Urothelium cell line (cell line): ENCODE results near the gene BRD4.
A peak's percentile ranks its signal among the peaks of the same experiment; 100 is the strongest.

Experiments
- DNase-seq: peaks from one replicate; pipeline ENCODE4 v3.0.0; 2011; ENCODE audit warnings: low spot score, mixed read lengths
- FAIRE-seq: peaks from 2 replicates; lab custom pipeline; 2011; peaks lifted over from hg19 to GRCh38; lab: Jason Lieb, UNC

BRD4 gene

DNA sequence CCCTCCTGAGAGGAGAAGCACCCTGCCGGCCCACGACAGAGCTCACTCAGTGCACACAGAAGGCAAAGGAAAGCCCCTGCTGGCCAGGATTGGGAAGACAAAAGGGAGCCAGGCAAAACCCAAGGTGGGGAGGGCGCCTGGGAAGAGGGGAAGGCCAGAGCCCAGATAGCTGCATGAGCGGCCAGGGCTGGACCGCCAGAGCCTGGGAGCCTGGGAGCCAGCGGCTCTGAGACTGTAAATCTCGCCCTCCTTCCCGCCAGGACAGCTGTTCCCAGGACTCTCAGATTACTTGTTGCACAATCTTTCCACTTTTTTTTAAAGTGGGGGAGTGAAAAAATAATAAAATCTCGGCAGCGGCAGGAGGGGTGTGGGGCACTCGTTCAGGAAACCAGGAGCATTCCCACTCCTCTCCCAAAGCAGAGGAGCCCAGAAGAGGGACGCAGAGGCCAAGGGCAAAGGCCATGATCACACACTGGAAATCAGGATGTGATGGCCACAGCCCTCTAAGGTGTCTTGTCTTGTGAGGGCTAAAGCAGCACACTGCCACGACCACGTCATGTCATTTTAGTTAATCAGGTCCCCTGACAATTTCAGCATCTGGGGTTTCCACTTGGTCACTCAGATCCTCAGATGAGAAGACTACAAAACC, 80.5 kb downstream of the BRD4 start:
- DNase-seq, result peak; percentile 70
- FAIRE-seq, result no peak

DNA sequence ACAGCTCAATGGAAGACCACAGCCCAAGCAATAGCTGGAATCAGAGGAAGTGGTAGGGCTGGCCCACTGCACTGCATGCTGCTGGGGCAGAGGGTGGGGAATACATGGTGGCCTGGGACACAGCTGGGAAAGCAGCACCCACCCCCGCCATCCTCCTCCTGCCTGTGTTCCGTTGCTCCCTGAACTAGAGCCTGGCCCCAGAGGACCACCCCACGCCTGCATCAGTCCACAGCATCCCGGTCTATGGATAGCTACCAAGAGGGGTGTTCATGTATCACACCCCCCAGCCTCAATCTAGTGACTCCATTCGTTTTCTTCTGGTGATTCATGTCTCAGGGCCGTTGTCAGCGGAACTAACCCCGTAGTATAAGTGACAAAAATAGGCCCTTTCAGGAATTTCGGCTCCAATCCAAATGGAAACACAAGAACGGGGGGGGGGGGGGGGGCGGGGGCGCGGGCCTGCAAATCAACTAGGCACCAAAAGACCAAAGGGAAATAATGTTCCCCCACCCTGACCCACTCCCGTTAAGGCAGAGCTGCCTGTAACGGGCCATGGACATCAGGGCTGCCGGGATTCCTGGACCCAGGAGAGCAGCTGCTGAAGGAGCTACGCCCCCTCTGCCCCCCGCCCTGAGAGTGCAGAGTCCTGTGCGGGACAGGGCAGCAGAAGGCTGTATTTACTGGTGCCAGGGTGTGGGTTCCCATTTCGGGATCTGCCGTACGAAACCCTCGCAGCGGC, 81.2 kb downstream of the BRD4 start:
- DNase-seq, result peak; percentile 57
- no peak for FAIRE-seq

DNA sequence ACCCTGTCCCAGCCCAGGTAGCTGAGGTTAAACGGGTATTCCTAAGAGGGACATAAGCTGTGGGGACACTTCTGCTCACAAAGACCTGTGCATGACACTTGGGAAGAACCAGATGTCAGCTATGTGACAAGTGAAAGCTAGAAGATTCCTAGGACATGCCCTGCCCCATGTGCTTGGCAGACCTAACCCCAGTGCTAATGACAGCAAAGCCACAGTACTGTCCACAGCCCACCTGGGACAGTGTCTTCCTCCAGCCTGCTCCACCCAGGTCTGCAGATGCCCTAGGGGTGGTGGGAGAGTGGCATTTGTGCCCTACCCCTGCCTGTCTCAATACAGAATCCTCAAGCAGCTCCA, 81.7 kb downstream of the BRD4 start:
- no peak for DNase-seq
- no peak for FAIRE-seq

DNA sequence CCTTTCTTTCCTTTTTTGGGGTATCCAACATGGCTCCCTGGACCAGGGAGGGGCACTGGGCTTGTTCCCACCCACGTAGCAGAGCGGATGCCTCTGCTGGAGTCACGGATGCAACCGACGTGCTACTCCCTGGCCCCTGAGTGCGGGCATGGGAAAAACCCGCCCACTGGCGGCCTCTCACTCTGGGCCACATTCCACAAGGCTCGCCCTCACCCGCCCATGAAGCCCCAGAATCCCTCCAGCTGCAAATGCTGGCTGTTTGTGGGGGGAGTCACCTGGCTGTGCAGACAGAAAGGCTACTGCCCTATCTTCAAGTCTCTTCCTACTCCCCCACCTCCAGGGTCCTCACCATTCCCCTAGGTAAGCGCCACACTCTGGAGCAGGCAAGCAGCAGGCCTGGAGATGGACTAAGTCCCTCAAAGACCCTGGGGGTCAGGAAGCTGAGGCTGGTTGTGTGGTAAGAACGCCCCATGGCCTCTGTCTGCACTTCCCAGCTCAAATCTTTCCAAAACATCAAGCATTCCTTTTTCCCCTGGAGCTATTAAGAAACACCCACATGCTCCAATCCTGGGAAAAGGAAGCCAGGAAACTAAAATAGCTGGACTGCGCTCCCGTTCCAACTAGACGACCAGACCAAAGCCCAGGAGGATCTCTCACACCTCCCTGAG, 82.2 kb downstream of the BRD4 start:
- FAIRE-seq (no peak), DNase-seq (peak; percentile 71)

DNA sequence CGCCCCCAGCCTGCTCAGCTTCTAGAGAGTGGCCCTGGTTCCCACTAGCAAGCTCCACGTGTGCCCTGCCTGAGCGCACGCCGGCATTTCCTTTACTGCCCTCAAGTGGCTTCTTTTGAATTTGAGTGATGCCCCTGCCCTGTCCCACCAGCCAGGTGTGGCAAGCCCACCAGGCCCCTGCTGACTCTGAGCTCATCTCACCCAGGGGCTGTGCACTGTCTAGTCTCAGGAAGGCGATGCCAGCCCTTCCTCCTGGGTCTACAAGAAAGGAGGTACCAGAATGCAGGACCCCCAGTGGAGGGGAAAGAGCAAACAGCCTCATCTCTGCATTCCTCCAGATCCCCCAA, 82.8 kb downstream of the BRD4 start:
- DNase-seq (no peak), FAIRE-seq (no peak)

DNA sequence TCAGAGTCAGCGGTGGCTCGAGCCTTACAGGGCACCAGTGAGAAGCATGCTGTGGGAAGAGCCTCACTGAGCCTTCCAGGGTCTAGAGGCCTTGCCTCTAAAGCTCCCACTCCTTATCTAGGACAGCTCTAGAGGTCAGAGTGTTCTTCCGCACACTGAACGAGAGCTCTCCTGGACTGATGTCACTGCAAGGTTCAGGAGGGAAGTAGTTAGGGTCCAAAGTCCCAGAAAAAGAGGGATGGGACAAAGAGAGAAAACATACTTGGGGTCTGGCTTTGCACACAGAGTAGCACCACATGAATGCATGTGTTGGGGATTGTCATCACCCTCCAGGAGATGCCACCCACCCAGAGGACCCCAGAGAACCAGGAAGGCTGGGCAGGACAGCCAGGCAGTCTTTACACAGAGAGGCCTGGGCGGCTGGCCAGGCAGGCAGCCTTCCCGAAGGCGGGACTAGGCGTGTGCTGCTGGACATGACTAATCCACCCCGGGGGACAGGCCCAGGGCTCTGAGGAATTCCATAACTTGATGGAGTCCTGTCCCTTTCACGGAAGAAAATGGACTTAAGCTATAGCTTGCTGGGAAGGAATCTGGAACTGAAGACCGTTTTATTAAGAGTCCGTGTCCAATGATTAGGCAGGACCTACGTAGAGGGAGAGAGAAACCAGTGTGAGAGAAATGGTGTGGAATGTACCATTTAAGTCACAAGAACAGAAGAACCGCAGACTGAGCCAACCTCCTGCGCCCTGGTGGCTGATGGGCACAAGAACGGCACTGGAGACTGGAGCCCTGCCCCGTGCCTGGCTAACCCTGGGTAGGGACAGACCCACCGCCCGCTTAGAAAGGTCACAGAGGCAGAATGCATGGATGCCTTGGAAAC, 83.5 kb downstream of the BRD4 start:
- DNase-seq (peak; percentile 81), FAIRE-seq (no peak)

DNA sequence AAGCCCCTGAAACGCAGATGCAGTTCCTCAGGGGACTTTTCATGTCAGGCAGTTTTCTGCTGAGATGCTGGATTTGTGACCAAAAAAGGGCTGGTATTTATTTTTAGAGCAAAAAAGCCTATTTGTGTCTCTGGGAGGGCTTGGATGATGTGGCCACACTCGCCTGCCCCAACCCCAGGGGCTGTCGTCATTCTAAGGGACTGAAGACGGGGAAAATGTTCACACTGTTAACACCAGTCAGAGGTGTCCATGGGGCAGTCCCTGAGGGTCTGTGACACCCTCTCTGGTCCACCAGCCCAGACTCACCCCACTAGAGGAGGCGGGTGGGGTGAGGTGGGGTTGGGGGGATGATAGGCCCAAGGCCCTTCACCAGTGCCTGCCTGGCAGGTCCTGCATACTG, 84.2 kb downstream of the BRD4 start:
- no peak for FAIRE-seq
- no peak for DNase-seq

DNA sequence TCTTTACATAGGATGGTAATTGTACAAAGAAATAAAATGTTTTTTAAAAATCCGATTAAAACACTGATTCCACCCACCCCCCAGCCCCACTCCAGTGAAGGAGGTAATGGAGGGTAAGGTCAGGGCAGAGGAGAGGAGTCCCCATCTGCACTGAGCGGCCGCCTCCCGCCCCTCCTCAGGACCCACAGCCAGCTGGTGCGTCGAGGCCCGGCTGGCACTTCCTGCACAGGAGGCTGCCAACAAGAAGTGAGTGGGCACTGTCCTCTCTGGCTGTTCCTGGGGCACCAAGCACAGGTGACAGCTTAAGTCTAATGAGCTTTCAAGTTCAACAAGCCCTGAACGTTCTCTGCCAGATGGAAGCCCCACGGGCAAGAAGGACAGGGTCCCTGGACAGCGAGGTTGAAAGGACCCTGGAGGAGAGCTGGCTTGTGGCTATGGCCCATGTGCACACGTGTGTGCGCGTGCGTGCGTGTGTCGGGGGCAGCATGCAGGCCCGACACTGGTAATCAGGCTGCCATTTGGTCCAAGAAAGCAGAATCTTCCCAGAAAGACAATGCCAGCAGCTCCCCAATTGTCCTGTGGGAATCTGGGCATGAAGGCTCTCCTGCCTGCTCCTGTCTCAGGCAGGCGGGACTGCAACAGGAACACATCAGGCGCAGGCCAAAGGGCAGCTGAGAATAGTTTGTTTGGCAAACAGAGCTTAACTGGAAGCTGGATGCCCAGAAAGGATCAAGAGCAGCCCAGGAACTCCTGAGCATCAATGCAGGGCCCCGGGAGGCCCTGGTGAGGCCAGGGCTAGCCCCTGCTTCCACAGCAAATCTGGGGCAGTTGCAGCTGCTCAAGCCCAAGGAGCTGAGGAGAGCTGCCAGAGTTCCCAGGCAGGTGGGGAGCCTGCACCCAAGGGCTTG, 85.0 kb downstream of the BRD4 start:
- FAIRE-seq (no peak), DNase-seq (no peak)

DNA sequence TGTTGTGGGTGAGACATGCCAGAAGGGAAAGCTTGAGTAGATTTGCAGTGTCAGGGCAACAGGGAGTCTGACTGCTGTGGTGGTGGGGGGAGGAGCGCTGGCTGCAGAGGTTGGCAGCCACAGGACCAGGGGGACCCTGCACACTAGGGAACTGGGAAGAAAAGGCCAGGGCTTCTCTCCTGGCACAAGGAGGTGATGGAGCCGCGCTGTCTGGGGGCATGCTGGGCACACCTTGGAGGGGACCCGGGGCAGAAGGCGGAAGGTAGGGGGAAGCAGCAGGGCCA, 86.2 kb downstream of the BRD4 start:
- DNase-seq (no peak), FAIRE-seq (no peak)

DNA sequence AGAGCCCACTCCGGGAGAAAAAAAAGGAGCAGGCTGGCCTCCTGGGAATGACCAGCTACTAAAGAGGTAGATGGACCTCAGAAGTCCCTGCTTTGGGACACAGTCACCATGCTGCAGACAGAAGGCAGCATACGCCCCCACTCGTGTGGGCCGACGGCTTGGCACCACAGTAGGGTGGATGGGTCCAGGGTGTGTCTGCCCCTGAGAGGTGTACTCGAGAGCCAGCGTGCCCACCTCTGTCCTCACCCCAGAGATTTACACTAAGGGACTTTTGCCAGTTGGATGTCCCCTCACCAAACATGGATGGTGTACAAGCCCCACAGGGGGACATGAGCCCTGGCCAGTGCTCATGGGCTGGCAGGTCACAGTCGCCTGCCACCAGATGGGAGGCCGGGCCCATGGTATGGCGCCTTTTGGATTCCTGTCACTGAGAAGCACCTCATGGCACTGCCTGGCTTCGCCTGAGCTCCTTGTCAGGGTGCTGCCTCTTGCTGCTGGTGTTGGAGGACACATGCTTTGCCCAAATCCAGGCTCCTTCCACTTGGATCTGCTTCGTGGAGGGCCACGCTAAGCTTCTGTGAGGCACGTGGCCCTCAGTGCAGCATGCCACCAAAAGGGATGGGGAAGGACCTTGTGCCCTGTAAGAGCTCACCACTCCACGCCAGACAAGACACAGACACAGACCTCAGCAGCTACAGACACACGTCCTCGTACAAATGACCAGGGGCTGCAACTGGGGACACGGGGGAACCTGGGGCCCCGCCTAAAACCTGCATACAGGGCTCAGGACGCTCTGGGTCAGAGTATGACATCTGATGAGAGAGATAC, 86.8 kb downstream of the BRD4 start:
- no peak for DNase-seq
- no peak for FAIRE-seq

DNA sequence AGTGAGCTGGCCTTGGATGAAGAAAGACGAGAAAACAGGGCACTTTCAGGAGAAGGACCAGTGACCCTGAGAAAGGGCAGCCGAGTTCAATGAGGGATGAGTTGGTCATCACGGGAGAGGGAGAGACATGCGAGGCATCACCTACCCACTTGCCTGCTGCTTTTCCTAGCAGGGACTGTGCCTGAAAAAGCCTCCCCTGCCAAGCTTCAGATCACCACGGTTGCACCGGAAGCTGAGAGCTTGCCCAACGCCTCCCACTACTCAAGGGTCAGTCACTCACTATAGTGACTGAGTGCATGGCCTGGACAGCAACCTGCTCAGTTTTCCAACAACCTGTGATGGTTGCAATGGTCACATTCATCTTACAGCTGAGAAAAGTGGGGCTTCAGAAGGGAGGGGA, 87.5 kb downstream of the BRD4 start:
- no peak for DNase-seq
- FAIRE-seq, result no peak

DNA sequence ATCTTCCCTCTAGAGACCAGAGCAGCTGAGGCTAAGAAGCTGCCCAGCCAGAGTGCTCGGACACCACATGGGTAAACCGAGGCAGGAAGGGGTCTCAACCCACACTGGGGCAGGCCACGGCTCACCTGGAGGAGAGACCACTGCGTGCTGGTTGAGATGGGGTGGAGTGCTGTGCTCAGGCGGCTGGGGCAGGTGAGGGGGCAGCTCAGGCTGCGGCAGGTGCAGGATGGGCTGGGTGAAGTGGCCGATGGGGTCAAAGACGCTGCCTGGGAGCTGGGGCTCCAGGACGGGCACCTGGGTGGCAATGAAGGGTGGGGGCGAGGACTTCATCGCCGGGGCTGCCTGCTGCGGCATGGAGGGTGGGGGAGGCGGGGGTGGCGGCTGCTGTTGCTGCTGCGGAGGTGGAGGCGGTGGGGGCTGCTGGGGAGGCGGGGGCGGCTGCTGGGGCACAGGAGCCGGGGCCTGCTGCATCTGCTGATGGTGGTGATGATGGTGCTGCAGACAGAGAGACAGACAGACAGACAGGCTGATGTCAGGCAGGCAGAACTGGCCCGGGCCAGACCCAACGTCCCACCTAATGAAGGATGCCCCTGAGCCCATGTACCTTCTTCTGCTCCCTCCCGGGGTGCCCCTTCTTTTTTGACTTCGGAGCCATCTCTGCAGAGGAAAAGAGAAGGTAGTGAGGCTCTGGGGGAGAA, 88.1 kb downstream of the BRD4 start:
- DNase-seq (no peak), FAIRE-seq (no peak)

DNA sequence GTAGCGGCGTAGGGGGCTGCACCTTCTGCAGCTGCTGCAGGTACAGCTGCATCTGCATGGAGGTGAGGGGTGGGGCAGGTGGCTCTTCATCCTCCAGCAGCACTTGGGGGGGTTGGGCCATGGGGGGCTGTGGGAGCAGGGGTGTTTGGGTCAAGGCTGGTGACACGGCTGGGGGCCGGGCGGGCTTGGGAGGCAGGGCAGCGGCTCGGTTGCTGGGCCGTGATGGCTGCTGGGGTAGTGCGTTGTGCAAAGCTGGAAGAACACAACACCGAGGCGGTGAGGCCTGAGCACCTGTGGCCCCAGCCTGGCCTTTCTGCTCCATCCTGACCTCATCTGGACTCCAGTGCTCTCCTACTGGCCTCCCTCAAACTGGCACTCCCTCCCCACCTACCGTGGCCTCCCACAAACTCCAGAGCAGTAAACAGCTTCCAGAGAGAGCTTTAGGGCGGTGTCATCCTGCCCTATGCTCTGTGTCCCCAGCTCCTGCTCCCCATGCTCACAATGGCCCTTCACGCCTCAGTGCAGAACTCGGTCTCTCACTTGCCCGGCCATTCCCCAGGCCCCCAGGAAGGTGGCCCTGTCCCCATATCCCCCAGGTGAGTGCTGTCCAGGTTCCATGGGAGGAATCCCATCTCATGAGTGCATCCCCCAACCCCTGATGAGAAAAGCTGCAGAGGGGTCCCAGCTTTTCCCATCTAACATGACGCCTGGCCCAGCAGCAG, 88.9 kb downstream of the BRD4 start:
- no peak for DNase-seq
- FAIRE-seq, result no peak

DNA sequence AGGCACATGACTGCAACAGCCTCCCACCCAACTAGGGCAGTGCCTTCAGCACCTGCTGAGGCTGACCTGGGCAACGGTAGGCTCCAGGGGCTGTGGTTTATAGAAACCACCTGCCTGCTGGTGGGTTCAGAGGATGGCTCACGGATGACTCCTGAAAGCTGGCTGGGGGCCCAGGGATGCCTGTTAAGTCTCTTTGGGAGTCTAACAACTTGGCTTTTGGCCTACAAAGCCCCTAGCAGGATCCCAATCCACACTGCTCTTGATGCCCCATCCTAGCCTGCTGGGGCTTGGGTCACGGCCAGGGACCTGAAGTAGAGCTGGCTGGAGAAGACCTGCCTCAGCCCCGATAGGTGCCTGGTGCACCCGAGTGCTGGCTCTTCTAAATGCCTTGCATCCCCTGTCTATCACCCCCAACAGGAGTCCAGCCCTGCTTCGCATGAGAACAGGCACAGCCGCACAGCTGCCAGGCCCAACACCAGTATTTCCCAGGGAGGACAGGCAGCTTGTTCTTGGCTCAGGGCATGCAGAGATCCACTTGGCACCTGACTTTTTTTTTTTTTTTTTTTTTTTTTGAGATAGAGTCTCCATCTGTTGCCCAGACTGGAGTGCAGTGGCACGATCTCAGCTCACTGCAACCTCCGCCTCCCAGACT, 91.0 kb downstream of the BRD4 start:
- no peak for FAIRE-seq
- DNase-seq, result no peak

DNA sequence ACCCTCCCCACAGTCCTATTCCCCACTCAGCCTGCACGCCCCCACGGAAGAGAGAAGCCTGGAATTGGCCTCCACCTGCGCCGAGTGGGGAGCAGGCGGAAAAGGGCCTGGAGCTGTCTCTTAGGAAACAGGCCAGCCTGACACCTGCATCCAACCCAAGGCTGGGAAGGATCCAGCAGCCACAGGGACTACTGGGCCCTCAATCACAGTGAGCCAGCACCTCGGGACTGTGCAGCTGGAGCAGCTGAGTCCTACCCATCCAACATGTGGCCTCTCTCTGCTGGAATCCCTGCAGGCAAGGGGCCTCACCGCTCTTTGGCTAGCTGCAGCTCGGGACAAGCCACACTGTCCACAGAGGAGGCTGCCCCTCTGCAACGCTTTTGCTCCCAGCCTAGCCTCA, 91.8 kb downstream of the BRD4 start:
- DNase-seq (no peak), FAIRE-seq (no peak)

DNA sequence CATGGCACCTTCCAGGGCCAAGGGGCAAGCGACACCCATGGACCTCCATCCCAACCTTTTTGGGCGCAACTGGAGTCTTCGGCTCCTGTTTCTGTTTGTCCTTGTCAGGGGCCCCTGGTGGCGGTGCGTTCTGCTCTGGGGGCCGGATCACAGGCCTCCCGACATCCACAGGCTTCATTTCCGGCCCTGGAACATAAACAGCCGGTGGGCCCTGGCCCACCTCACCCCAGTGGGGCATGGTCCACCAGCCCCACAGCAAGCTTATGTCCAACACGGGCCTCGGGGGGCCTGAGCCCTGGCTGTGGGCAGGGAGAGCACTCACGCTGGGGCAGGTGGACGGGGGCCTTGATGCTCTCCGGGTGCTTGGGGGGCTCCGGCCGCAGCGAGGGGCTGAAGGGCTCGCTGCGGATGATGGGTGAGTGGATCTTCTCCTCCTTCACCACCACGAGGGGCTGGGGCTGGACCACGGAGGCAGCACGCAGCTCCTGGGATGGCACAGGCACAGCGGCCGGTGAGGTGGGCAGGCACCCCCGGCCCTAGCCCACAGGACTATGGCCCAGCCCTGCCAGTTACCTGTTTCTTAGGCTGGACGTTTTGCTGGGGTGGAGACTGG, 92.9 kb downstream of the BRD4 start:
- DNase-seq (no peak), FAIRE-seq (no peak)

DNA sequence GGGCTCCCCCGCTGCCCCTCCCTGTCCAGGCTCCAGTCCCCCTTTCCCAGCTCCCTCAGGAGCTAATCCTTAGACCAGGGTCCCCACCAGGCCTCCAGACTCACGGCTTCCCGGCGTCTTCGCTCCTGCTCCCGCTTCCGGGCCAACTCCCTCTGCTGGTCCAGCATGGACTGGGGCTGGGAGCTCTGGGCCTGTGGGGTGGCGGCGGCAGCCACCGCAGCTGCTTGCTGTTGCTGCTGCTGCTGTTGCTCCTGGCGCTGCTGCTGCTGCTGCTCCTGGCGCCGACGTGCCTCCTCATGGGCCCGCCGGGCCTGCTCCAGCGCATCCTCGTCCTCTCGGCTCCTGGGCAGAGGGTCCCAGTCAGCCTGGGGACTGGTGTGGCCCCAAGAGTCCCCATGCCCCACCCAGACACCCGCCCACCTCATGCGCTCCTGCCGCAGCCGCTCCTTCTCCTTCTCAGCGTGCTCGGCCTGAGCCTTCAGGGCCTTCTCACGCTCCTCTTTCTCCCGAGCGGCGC, 93.6 kb downstream of the BRD4 start:
- FAIRE-seq (no peak), DNase-seq (no peak)
